GDM1 (cell line): ENCODE data around the gene SFXN2.
A peak's percentile ranks its signal among the peaks of the same experiment; 100 is the strongest.
"Not testable (repeated sequence)": the region's sequence is repeated elsewhere in the genome, so short reads cannot be mapped to it uniquely, and the experiment has no call there.

Experiments used
- DNase-seq: peaks from one replicate; lab custom pipeline; 2025; lab: John Stamatoyannopoulos, UW

The SFXN2 gene

GRCh38 chr10:102679596-102679995 is 34.8 kb upstream of the SFXN2 start:
- DNase-seq, result no peak

- no peak for DNase-seq
These were observed 32.7 kb upstream of the SFXN2 start for GRCh38 chr10:102681696-102682095.

- no peak for DNase-seq
These were observed 32.0 kb upstream of the SFXN2 start for GRCh38 chr10:102682416-102682815.

DNA sequence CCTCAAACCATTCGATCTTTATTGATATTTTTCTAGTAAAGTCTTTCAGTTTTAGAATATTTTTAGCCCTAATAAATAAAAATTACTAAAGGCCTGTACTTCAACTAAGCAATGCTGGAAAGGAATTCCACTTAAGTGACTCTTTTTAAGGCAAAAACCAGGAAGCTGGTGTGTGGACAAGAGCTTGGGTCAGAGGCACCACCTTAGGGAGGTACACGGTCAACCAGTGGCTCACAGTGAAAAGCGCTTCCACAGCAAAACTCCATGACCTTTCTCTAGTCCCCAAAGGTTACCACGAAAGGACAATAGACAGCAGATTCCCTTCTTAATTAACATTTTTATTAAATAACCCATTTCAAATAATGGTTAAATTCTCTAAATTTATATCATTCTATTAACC is 31.5 kb upstream of the SFXN2 start:
- DNase-seq, result no peak

DNA sequence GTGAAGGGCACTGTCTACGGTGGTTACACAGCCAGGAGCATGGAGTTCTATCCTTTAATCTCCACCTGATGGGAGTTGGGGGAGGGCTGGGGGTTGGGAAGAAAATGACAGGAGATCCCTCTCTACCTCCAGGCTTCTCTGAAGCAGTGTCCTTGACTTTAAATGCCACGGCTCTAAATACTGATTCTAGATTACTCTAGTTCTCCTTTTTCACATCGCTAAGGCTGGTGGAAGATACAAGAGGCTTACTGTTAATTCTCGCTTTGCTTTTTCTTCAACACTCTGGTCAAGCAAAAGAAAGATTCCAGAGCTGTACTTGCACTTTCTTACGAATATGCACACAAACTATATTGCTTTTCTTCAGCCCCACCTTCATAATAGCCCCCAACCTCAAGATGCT is 30.7 kb upstream of the SFXN2 start:
- no peak for DNase-seq

DNA sequence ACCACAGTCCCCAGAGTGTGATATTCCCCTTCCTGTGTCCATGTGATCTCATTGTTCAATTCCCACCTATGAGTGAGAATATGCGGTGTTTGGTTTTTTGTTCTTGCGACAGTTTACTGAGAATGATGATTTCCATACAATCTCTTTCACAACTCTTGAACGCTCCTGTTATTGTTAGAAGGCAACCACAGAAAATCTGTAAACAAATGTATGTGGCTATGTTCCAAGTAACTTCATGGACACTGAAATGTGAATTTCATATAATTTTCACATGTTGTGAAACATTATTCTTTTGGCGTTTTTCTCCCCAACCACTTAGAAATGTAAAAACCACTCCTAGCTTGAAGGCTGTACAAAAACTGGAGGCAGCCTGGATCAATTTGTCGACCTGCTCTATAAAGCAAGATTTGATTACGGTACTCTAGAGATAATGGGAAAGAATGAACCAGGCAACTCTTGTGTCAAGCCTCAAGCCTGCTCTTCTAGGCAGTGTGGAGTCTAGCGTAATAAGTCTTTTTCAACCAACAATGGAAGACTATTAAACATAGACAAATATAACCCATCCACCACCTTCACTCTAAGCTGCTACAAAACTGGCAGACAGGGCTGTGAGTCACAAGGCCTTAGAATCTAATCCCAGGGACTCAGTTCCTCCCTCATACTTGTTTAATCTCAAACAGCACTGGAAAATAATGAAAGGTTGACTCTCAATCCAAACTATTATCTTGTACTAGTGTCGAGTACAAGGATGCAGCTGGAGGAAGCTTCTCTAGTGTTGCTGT is 23.0 kb upstream of the SFXN2 start:
- DNase-seq, result no peak

DNA sequence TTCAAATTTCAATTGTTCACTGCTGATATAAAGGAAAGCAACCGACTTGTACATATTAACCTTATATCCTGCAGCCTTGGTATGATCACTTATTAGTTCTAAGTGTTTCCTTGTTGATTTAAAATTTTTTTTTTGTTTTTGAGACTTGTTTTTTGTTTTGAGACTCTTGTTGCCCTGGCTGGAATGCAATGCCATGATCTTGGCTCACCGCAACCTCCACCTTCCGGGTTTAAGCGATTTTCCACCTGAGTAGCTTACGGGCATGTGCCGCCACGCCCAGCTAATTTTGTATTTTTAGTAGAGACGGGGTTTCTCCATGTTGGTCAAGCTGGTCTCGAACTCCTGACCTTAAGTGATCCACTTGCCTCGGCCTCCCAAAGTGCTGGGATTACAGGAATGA is 19.0 kb upstream of the SFXN2 start:
- not testable (repeated sequence) for DNase-seq

GRCh38 chr10:102696736-102697135 is 17.7 kb upstream of the SFXN2 start:
- DNase-seq, result no peak

DNA sequence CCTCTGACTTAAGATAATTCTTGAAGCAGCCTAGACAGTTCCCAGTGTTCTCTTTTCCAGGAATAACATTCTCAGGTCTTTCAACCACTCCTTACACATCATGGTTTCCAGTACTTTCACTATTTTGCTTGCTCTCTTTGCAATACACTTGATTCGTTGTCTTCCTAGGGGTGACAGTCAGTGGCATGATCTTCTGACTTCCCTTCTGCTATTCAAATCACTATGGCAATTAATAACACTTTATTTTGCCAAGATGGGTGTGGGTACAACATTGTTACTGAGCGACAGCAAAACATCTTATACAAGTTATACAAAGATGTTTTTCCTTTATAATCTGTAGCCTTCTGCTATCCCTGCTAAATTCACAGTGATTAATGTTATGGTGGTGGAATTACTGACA is 15.5 kb upstream of the SFXN2 start:
- no peak for DNase-seq

- DNase-seq, result no peak
These were observed 13.2 kb upstream of the SFXN2 start for GRCh38 chr10:102701272-102701671.

- no peak for DNase-seq
These were observed 12.6 kb upstream of the SFXN2 start for GRCh38 chr10:102701796-102702195.

- no peak for DNase-seq
These were observed 11.7 kb upstream of the SFXN2 start for GRCh38 chr10:102702742-102703141.

DNA sequence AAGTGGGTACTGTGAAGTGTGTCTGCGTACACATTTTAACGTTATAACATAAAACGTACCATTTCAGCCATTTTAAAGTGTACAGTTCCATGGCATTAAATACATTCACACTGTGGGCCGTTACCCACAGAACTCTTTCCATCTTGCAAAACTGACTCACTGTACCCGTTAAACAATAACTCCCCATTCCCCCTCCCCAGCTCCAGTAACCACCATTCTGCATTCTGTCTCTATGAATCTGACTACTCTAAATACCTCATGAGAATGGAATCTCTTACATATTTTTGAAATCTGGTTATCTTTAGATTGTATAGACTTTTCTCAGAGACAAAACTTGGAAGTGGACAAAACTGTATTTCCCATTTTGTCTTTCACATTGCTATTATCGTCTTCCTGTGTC is 9.5 kb upstream of the SFXN2 start:
- DNase-seq, result no peak

- DNase-seq, result no peak
These were observed 8.9 kb upstream of the SFXN2 start for GRCh38 chr10:102705531-102705930.

- DNase-seq, result no peak
These were observed 3.8 kb upstream of the SFXN2 start for GRCh38 chr10:102710609-102711008.

DNA sequence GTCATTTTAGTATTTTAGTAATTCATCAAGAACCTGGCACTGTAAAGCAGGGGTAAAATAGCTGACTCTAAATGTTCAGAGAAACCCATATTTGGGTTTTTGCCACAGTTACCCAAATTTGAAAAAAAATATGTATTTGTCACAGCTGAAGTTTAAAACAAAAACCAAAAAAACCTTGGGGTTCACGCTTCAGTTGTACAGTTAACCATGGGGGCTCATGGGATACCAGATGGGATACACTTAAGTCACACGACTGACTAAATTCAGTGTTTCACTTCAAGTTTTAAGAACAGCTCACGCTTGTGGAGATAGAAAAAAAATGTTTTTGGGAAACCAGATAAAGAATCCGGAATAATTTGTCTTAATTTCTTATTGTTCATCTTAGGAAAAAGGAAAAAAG is 2.3 kb upstream of the SFXN2 start:
- no peak for DNase-seq

GRCh38 chr10:102712843-102713538 is 1.4 kb upstream of the SFXN2 start:
- no peak for DNase-seq

DNA sequence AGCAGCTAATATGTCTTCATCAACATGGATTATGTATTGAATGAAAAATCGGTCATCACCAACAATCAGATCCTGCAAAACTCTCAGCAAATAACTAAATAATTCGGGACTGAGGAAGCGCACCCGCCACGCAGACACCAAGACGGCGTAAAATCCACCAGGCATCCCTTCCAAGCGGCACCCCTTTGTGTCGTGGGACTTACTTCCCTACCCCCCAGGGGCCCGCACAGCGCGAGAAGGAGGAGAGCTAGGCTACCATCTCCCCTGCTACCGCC is 960 bp upstream of the SFXN2 start:
- DNase-seq, result no peak

DNA sequence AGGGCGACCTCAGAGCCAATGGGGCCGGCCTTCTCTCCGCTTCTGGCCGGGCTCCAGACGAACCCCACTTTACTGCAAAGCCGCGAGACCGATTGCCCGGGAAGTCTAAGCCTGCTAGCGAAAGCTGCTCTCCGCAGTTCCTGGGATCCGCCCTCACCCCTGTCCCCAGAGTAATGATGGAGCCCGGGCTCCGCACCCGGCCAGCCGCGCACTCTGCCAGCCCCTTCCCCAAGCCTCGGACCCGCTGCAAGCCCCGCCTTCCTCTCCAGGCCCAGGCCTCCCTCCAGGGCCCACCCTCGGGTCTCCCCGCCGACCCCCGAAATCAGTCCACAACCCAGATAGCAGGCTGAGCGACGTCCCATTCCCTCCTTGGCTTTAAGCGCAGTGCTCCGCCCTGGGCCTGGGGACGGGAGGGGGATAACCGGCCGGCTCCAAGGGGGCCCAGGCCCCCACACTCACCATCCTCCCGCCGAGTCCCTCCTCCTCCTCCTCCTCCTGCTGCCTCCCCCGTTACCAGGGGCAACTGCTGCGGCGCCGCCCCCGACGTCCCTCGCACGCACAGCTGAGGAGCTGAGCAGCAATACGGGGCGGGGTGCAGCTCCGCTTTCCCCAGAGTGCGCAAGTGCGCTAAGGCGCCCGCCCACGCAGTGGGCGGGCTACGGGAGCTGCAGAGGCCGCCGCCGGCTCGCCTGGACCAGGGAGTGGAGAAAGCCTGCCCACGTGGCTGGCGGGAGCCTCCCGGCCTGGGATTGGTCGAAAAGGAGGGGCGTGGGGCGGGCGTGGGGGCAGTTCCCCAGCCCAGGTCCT is 419 bp upstream of the SFXN2 start, which contains the start of gene ARL3:
Gene ARL3 (minus strand): TSS at position 584 of the 807 bp plus-strand sequence. CDS start 122 bp downstream, at position 462.
- peak; percentile 96 for DNase-seq

DNA sequence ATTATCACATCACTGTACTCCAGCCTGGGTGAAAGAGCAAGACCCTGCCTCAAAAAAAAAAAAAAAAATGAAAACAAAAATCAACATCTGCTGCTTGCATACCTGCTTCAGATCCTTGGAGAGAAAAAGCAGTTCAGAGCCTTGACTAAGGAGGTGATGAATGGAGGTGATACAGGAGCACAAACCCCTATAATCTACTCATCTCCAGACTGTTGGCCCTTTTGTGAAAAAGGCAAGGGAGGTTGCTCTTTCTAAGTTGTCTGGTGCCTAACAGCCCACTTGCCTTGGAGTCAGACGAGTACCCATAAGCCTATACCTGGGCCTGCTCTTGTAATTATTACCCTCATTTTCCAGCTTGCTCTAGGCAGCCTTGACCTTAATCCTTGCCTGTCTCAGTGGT is 1.4 kb downstream of the SFXN2 start:
- DNase-seq, result no peak

DNA sequence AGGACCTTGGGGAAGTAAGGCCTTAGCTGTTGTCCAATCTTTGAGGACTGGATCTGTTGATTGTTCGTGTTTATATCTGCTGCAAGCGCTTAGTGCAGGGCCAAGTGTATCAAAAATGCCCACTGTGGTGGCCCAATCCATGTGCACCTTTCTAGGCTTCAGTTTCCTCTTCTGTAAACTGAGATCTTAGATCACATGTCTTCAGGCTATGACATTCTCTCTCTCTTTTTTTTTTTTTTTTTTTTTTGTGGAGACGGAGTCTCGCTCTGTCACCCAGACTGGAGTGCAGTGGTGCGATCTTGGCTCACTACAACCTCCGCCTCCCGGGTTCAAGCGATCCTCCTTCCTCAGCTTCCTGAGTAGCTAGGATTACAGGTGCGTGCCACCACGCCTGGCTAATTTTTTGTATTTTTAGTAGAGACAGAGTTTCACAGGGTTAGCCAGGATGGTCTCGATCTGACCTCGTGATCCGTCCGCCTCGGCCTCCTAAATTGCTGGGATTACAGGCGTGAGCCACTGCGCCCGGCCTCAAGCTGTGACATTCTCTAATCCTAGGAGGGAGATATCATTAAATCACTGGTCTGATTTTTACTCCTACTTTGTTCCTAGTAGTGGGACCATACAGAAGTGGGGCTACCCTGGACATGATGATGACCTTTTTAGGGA is 2.6 kb downstream of the SFXN2 start:
- DNase-seq, result not testable (repeated sequence)

DNA sequence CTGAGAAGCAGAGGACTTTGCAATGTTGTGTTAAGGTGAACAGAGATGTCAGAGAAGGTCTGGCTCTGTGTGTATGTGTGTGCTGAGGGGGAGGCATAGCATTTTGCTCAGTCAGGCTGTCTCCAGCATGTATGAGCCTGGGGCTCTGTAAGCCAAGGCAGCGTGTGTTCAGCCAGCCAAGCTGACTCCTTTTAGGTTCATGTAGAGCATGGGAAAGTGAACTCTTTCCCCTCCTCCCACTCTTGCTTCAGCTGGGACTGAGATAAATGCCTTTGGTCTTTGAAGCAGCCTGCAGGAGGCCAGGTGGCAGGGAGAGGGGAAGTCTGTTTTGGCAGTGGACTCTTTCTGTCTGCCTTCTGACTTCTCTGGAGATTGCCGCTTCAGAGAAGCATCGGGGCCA is 3.8 kb downstream of the SFXN2 start:
- no peak for DNase-seq
